A549 (cell line): ENCODE measurements around the gene TMEM135.

Experiments used
- POLR2A ChIP-seq: IDR thresholded peaks from 2 replicates; pipeline ENCODE4 v1.6.1; 2012; ENCODE audit warnings: mild to moderate bottlenecking, low read length
- RFX5 ChIP-seq: fragments of 450-650 bp; IDR thresholded peaks from 2 replicates; pipeline ENCODE4 v1.7.1; 2014; ENCODE audit warnings: antibody characterized with exemption, mild to moderate bottlenecking, moderate library complexity
- SREBF2 ChIP-seq: fragments of 450-650 bp; IDR thresholded peaks from 2 replicates; pipeline ENCODE4 v1.6.1; 2014; ENCODE audit warnings: mild to moderate bottlenecking, moderate library complexity
- TF ChIP-seq, protein P1 (sequence below): fragments of >200 bp; sonication (Bioruptor Twin); formaldehyde crosslinking; IDR thresholded peaks from 3 replicates; pipeline ENCODE4 v1.5.1; 2016
- TF ChIP-seq, protein P2 (sequence below): fragments of 200-600 bp; sonication (generic); IDR thresholded peaks from 2 replicates; pipeline ENCODE4 v1.6.1; 2016; ENCODE audit warnings: antibody characterized with exemption, mild to moderate bottlenecking, moderate library complexity

DNA sequence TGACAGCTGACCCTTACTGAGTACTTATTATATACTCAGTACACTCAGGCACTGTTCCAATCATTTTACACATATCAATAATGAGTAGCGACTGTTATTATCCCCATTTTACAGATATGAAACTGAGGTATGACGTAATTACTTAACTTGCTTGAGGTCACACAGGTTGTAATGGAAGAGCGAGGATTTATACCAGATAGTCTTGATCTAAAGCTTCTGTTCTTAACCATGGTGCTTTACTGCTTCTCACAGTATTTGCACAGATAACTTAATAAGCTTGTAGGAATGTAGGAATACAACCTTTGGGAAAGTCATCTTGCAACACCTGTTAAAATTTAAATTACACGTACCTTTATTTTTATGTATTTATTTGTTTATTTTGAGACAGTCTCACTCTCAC lies 31.7 kb upstream of the TMEM135 start:
- TF ChIP-seq RFX5 (no peak), POLR2A (no peak), SREBF2 (no peak)
- TF ChIP-seq, protein P1, sequence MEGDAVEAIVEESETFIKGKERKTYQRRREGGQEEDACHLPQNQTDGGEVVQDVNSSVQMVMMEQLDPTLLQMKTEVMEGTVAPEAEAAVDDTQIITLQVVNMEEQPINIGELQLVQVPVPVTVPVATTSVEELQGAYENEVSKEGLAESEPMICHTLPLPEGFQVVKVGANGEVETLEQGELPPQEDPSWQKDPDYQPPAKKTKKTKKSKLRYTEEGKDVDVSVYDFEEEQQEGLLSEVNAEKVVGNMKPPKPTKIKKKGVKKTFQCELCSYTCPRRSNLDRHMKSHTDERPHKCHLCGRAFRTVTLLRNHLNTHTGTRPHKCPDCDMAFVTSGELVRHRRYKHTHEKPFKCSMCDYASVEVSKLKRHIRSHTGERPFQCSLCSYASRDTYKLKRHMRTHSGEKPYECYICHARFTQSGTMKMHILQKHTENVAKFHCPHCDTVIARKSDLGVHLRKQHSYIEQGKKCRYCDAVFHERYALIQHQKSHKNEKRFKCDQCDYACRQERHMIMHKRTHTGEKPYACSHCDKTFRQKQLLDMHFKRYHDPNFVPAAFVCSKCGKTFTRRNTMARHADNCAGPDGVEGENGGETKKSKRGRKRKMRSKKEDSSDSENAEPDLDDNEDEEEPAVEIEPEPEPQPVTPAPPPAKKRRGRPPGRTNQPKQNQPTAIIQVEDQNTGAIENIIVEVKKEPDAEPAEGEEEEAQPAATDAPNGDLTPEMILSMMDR = no peak
- TF ChIP-seq, protein P2, sequence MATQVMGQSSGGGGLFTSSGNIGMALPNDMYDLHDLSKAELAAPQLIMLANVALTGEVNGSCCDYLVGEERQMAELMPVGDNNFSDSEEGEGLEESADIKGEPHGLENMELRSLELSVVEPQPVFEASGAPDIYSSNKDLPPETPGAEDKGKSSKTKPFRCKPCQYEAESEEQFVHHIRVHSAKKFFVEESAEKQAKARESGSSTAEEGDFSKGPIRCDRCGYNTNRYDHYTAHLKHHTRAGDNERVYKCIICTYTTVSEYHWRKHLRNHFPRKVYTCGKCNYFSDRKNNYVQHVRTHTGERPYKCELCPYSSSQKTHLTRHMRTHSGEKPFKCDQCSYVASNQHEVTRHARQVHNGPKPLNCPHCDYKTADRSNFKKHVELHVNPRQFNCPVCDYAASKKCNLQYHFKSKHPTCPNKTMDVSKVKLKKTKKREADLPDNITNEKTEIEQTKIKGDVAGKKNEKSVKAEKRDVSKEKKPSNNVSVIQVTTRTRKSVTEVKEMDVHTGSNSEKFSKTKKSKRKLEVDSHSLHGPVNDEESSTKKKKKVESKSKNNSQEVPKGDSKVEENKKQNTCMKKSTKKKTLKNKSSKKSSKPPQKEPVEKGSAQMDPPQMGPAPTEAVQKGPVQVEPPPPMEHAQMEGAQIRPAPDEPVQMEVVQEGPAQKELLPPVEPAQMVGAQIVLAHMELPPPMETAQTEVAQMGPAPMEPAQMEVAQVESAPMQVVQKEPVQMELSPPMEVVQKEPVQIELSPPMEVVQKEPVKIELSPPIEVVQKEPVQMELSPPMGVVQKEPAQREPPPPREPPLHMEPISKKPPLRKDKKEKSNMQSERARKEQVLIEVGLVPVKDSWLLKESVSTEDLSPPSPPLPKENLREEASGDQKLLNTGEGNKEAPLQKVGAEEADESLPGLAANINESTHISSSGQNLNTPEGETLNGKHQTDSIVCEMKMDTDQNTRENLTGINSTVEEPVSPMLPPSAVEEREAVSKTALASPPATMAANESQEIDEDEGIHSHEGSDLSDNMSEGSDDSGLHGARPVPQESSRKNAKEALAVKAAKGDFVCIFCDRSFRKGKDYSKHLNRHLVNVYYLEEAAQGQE = no peak
